Esophagus squamous epithelium (tissue), 5 donors: Measurements from ENCODE around the gene PCDH17. TPM values are rescaled to one million over a fixed set of nuclear protein-coding genes. Genes with fewer than 3 reads are reported as not detected.
A peak's percentile ranks its signal among the peaks of the same experiment; 100 is the strongest.

Experiments used
- DNase-seq: peaks from one replicate; lab custom pipeline; 2025; lab: John Stamatoyannopoulos, UW
- H3K27ac ChIP-seq, 4 donors: fragments of 200-600 bp; sonication (generic); one replicate each; pipeline ENCODE4 v1.5.1; 2016 to 2019; ENCODE audit warnings: mild to moderate bottlenecking in 1 of 4
- H3K27me3 ChIP-seq, 4 donors: fragments of 200-600 bp; sonication (generic); 1 replicate in 3 of 4; 2 replicates in 1 of 4; pipeline versions ENCODE4 v1.5.1 to v1.6.0; 2017 to 2021; ENCODE audit warnings: antibody characterized with exemption in 1 of 4
- H3K36me3 ChIP-seq, 3 donors: fragments of 200-600 bp; sonication (generic); one replicate each; pipeline ENCODE4 v1.5.1; 2016 to 2019
- H3K4me1 ChIP-seq, 3 donors: fragments of 200-600 bp; sonication (generic); one replicate each; pipeline ENCODE4 v1.5.1; 2017 to 2019
- H3K4me3 ChIP-seq, 4 donors: fragments of 200-600 bp; sonication (generic); 1 replicate in 3 of 4; 2 replicates in 1 of 4; pipeline ENCODE4 v1.5.1; 2016 to 2019; ENCODE audit warnings: mild to moderate bottlenecking in 2 of 4, moderate library complexity in 1 of 4
- H3K9me3 ChIP-seq, 3 donors: fragments of 200-600 bp; sonication (generic); one replicate each; pipeline ENCODE4 v1.5.1; 2016 to 2019
- POLR2A ChIP-seq, 4 donors: fragments of 450-650 bp; IDR thresholded peaks; one replicate each; pipeline ENCODE4 v1.6.1; 2017; ENCODE audit warnings: antibody characterized with exemption in 4 of 4, mild to moderate bottlenecking in 4 of 4, moderate library complexity in 3 of 4
- WGBS, 2 donors: methylation state at CpG; one replicate each; pipeline ENCODE4 v1.1.5; 2018; 5-methylcytosine and 5-hydroxymethylcytosine counted together
- intact Hi-C: fragments of 100-400 bp; cut with DNase I; formaldehyde crosslinking; loops from one replicate; pipeline ENCODE4 v1.15.0; 2022
- total RNA-seq, 4 donors: library from RNA; depleted of rRNA; stranded (reverse); fragments of >200 nt; gene quantifications; one replicate each; pipeline ENCODE4 v1.1.0, GENCODE V29; 2016
- TF ChIP-seq, protein P1 (sequence below), 6 experiments: fragments of 450-650 bp in 4 of 6; fragments of 200-600 bp in 2 of 6; sonication (generic) in 2 of 6; IDR thresholded peaks; one replicate each; pipeline ENCODE4 v1.5.1; 2016 to 2019; ENCODE audit warnings: antibody characterized with exemption in 6 of 6, mild to moderate bottlenecking in 4 of 6, moderate library complexity in 4 of 6
- donor health status: DM: yes; HTN: yes; CAD: no.

PCDH17 gene
- total RNA-seq, 4 donors from 2014 or later = 0.83 to 3.8 (median 1.7) TPM

DNA sequence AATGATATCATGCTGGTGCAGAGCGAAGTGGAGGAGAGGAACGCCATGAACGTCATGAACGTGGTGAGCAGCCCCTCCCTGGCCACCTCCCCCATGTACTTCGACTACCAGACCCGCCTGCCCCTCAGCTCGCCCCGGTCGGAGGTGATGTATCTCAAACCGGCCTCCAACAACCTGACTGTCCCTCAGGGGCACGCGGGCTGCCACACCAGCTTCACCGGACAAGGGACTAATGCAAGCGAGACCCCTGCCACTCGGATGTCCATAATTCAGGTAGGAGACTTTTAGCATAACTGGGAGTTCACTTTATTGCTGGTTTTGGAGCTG lies 3.3 kb downstream of the PCDH17 start:
- DNase-seq = no peak
- H3K4me3 ChIP-seq = peak overlapping the region; percentile 19 to 70 (median 47)
- WGBS, 2 donors = 15% methylated on average over 12 to 15 of the region's 15 CpGs
- peak overlapping the region in 3 of 4 donors; percentile 52 to 68 (median 67) for H3K27ac ChIP-seq
- TF ChIP-seq, protein P1, sequence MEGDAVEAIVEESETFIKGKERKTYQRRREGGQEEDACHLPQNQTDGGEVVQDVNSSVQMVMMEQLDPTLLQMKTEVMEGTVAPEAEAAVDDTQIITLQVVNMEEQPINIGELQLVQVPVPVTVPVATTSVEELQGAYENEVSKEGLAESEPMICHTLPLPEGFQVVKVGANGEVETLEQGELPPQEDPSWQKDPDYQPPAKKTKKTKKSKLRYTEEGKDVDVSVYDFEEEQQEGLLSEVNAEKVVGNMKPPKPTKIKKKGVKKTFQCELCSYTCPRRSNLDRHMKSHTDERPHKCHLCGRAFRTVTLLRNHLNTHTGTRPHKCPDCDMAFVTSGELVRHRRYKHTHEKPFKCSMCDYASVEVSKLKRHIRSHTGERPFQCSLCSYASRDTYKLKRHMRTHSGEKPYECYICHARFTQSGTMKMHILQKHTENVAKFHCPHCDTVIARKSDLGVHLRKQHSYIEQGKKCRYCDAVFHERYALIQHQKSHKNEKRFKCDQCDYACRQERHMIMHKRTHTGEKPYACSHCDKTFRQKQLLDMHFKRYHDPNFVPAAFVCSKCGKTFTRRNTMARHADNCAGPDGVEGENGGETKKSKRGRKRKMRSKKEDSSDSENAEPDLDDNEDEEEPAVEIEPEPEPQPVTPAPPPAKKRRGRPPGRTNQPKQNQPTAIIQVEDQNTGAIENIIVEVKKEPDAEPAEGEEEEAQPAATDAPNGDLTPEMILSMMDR (IDR thresholded peaks at IDR 0.05) = no peak
- no peak for TF ChIP-seq POLR2A (IDR thresholded peaks at IDR 0.05)
- H3K27me3 ChIP-seq = peaks cover 0 to 53% (median 15%) of the 10 kb centered on the region in 4 donors
- intact Hi-C loops = no loop called here
- H3K4me1 ChIP-seq = peaks cover 0 to 43% (median 16%) of the 10 kb centered on the region in 3 donors
- no peaks in the 10 kb centered on the region for H3K36me3 ChIP-seq
- peaks cover 0 to 16% (median 13%) of the 10 kb centered on the region in 3 donors for H3K9me3 ChIP-seq

GRCh38 chr13:57635541-57636085 lies 4.1 kb downstream of the PCDH17 start:
- no peak for TF ChIP-seq POLR2A (IDR thresholded peaks at IDR 0.05)
- TF ChIP-seq, protein P1 (IDR thresholded peaks at IDR 0.05) = no peak
- Histone ChIP-seq H3K27ac (peak overlapping the region in 2 of 4 donors; percentile 1 to 3), H3K9me3 (peaks cover 0 to 16% (median 13%) of the 10 kb centered on the region in 3 donors), H3K27me3 (peaks cover 0 to 45% (median 13%) of the 10 kb centered on the region in 4 donors), H3K36me3 (no peaks in the 10 kb centered on the region), H3K4me3 (peak overlapping the region in 3 of 4 donors; percentile 46 to 70 (median 48)), H3K4me1 (peaks cover 0 to 35% (median 8%) of the 10 kb centered on the region in 3 donors)
- intact Hi-C loops = no loop called here
- 53 to 63% methylated on average over 2 of the region's 2 CpGs for WGBS, 2 donors
- DNase-seq = no peak

DNA sequence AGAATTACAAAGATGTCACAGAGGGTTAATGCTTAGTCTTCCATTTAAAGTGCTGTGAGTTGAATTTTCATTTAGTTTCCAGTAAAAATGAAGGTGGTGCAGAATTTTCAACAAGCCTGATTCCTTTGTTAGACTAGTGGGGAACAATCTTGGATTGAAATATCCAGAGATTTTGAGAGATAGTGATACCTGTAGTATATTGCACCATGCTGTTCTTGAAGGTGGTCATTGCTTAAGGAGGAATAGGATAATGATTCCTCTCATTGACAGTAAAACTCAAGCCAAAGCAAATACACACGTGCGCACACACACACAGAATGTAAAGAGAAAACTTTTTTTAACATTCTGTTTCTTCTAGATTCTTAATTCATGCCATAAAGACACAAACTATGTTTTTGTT lies 5.3 kb downstream of the PCDH17 start:
- TF ChIP-seq POLR2A (IDR thresholded peaks at IDR 0.05) = no peak
- TF ChIP-seq, protein P1 (IDR thresholded peaks at IDR 0.05) = no peak
- H3K27me3 ChIP-seq = peaks cover 0 to 33% (median 13%) of the 10 kb centered on the region in 4 donors
- H3K4me3 ChIP-seq = no peak overlapping the region
- DNase-seq = no peak
- H3K9me3 ChIP-seq = peaks cover 0 to 16% (median 13%) of the 10 kb centered on the region in 3 donors
- 59 to 66% methylated on average over 2 of the region's 2 CpGs for WGBS, 2 donors
- no peak overlapping the region for H3K27ac ChIP-seq
- intact Hi-C loops = no loop called here
- H3K4me1 ChIP-seq = peaks cover 0 to 22% (median 3%) of the 10 kb centered on the region in 3 donors
- no peaks in the 10 kb centered on the region for H3K36me3 ChIP-seq

- H3K4me3 ChIP-seq = peak overlapping the region in 1 of 4 donors; percentile 3
- WGBS, 2 donors = 78 to 96% methylated on average over 1 of the region's 1 CpG
- DNase-seq = no peak
- peaks cover 0 to 26% (median 10%) of the 10 kb centered on the region in 4 donors for H3K27me3 ChIP-seq
- no peak for TF ChIP-seq POLR2A (IDR thresholded peaks at IDR 0.05)
- TF ChIP-seq, protein P1 (IDR thresholded peaks at IDR 0.05) = no peak
- no peak overlapping the region for H3K27ac ChIP-seq
- H3K9me3 ChIP-seq = peaks cover 0 to 16% (median 13%) of the 10 kb centered on the region in 3 donors
- H3K4me1 ChIP-seq = peaks cover 0 to 16% (median 0%) of the 10 kb centered on the region in 3 donors
- H3K36me3 ChIP-seq = no peaks in the 10 kb centered on the region
- intact Hi-C loops = no loop called here
Measured at GRCh38 chr13:57637515-57637914, 6.0 kb downstream of the PCDH17 start.

DNA sequence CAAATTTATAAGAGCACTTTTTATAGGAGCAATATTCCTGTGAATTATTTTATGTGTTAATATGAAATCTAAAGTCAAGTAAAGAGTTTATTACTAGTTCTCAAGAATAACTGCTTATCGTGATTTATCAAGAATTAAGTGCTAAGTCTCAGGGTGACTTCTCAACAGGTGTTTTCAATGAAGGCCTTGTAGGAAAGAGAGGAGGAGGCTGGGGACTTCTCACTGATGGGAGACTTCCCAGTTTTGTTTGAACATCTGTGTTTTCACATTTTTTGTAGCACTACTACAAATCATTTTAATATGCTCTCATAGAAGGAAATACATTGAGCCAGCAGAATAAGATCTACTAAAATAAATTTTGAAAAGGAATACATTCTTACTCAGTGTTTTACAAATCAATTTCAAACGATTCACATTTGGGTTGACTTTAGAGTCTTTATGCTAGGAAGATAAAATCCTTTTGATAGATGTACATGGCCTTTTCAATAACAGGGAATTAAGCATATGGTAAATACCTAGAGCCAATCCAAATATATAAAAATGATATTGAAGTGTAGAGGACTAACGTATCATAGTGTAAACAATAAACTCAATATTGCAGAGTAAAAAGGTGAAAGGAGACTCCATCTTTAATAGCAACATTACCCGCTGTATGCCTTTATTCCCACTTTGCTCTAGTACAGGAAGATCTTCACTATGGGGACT lies 6.8 kb downstream of the PCDH17 start:
- Histone ChIP-seq H3K4me3 (no peak overlapping the region), H3K27ac (no peak overlapping the region), H3K4me1 (peaks cover 0 to 7% (median 0%) of the 10 kb centered on the region in 3 donors), H3K27me3 (peaks cover 0 to 18% (median 4%) of the 10 kb centered on the region in 4 donors), H3K9me3 (peaks cover 0 to 11% (median 7%) of the 10 kb centered on the region in 3 donors), H3K36me3 (no peaks in the 10 kb centered on the region)
- WGBS, 2 donors = 64 to 65% methylated on average over 4 of the region's 4 CpGs
- intact Hi-C loops = no loop called here
- TF ChIP-seq POLR2A (IDR thresholded peaks at IDR 0.05) = no peak
- TF ChIP-seq, protein P1 (IDR thresholded peaks at IDR 0.05) = no peak
- DNase-seq = no peak
